GM18868 (cell line): ENCODE results near the gene OFD1.

ENCODE experiments used
- ATAC-seq: cut with Tn5 transposase; IDR thresholded peaks from one replicate; pipeline ENCODE4 v1.9.1; 2021; ENCODE audit warnings: mild to moderate bottlenecking, moderate library complexity; ENCODE audit not compliant: unreplicated experiment

The OFD1 gene

DNA sequence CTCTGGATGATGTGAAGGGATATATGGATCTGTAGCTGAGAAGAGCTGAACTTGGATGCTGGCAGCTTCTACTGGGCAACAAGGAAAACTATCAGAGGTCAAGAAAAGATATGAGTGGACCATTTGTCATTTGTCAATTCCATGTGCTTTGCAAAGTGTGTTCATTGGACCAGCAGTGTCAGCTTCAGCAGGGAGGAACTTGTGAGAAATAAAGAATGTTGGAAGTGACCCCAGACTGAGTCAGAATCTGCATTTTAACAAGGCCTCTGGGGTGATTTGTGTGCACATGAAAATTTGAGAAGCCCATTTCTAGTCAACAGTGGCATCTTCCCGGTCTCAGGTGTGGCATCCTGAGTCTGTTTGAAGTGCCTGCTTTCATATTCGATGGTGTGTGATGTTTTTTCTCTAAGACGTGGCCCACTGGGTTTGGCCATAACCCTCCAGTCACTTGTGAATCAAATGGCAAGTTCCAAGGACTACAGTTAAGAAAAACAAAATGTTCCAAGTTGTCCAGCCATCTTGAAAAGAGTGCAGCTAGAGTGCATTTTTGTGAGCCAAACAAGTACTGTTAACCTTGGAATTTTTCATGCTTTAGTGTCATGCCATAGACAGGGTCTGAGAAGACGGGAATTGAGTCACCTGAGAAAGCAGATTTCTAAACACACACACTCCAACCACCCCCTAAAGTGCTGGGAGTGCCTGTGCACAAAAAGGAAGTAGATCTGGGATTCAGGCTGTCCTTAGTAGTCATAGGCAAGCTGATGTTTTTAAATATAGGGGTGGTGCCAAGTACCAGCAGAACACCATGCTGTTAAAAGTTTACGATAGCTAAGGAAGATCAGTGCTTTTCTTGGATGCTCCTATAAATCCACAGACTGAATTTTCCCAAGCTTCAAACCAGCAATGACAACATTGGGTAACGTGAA lies 55.9 kb downstream of the OFD1 start:
- ATAC-seq, result no peak

DNA sequence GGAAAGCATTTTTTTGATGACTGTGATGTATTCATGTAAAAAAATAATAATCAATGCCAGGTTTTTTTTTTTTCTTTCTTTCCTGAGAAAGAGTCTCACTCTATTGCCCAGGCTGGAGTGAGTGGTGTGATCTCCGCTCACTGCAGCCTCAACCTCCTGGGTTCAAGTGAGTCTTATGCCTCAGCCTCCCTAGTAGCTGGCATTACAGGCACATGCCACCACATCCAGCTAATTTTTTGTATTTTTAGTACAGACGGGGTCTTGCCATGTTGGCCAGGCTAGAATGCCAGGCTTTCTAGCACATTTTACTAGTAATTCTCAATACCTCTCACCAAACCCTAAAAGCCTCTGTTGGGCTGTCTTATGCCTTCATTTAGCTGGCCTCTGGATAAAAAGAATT lies 56.6 kb downstream of the OFD1 start:
- no peak for ATAC-seq

DNA sequence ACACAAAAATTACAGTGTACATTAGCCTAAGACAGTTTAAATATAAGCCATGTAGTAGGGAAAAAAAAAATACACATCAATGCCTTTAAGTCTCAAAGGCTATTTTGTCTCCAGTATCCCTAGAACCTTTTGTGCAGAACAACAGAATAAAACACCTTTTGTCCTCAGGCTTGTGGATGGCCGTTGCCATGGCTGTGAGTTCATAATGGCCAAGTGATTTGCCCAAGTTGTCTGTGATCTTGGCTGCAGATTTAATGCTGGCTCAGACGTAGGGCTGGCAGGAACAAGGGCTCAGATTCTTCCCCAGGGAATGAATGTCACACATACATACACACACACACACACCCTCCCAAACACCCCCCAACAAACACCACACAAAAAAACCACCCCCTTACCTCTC lies 57.0 kb downstream of the OFD1 start:
- ATAC-seq, result no peak

DNA sequence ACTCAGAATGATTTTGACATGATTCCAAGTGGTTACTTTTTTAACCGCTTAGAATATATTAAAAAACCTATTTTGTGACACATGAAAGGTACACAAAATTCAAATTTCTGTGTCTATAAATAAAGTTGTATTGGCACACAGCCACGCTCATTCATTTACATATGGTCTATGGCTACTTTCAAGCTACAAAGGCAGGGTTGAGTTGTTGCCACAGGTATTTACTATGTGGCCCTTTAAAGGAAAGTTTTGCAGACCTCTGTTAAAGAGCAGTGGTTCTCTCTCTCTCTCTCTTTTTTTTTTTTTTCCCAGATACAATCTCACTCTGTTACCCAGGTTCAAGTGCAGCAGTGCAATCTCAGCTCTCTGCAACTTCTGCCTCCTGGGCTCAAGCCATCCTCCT lies 59.3 kb downstream of the OFD1 start:
- ATAC-seq, result no peak

DNA sequence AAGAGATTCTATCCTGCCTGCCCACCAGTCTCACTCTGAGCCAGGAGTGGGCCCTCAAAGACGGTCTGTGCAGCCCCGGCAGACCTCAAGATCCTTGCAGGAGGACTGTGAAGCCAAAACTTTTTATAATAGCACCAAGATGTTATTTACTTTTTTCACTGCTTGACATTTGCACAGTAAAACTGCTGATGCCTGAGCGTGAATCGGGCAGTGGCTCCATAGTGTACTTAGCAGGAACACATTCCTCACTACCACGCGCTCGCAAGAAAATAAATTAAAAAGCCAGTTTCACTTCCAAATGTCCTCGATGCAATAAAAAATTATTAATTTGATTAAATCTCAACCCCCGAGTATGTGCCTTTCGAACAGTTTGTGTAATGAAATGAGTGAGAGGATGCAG lies 59.9 kb downstream of the OFD1 start:
- no peak for ATAC-seq

DNA sequence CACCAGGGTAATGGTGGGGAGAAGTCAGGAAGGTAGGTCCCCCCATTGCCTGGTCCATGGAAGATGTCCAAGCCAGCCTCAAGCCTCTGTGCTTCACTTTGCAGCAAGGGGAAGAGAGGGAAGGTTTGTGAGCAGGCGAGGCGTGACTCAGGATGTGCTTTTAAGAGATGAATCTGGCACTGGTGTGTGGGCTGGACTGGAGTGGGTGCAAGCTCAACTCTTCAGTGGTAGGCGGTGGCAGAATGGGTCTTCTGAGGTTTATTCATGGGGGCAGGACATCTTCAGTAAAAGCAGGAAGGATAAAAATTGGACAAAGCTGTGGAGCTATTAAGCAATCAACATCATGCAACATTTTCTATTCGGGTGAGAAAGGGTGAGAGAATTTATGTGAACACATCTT lies 63.0 kb downstream of the OFD1 start:
- ATAC-seq, result no peak

DNA sequence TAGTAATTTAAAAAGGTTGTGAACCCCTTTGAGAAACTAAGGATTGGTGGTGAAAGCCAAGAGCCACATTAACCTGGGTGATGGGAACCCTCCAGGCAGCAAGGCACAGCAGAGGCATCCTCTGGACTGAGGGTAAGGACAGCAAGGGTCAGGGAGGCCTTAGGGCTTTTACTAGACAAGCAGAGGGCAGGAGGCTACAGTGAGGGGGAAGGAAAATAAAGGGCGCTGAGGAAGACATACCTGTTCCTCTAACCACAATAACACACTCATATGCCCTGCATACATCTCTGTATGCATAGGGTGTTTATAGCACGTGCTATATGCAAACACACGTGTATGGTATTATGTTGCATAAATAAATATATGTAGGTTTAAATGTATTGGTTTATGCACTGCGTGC lies 63.6 kb downstream of the OFD1 start:
- no peak for ATAC-seq

DNA sequence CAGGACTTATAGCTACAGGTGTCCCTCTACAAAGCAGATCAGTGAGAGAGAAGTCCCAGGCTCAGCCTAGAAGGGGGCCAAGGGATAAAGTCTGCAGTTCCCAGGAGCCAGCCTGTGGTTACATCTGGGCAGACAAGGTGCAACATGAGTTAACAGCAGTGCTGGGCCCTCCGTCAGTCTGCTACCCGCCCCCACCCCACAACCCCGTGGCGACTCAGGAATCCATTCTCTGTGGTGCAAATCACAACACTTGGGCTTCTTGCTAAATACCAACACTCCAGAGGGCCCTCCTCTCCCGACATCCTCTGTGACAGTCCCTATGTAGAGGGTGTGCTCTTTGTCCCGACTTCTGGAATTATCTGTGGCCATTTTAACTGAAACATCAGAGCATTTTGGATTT lies 68.6 kb downstream of the OFD1 start:
- ATAC-seq, result no peak

DNA sequence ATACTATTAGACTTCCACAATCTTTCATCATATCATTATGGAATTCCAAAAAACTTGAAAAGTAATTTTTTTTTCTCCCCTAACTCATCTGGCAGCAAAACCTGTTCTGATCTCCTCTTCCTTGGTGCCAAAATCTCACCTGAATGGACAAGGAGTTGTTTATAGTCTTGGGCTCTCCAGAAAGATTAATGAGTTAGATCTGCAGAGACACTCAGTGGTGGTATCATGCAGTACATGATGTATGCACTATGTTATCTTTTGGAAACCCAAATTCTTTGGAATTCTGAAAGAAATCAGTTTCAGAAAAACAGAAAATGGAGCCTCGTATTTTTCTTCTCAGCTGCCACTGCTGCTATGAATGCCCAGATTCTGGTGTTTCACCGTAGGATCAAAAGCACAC lies 70.7 kb downstream of the OFD1 start:
- ATAC-seq, result no peak

DNA sequence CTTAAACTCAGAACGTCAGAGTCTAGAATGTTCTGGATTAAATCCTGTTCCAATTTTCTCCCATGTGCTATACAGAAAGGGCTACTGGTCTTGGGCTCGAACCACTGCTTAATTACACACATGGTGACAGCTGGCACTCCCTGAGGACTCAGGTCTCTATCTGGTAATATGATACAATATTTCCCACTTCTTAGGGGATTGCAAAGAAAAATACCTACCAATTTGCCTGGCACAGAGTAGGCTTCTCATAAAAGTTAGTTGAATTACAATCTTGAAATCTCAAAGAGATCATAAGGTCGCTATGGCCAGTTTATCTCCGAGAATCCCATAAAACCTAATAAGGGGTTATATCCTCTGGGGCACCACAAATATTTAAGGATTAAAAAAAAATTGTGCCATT lies 73.7 kb downstream of the OFD1 start:
- ATAC-seq, result no peak

DNA sequence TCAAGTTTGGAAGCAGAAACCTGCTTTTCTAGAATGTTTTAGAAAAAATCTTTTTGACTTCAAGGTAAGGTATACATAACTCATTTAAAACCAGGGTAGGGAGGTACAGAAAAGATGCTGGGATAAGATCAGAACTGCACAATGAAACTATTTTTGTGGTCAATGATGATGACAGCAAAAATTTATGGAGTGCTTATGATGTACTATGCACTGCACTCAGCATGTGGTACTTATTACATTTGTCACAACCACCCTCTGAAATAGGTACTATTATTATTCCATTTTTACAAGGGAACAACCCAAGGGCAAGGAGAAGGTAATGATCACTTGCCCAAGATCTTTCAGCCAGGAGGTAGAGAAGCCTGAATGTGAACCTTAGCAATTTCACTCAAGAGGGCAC lies 74.3 kb downstream of the OFD1 start:
- no peak for ATAC-seq

DNA sequence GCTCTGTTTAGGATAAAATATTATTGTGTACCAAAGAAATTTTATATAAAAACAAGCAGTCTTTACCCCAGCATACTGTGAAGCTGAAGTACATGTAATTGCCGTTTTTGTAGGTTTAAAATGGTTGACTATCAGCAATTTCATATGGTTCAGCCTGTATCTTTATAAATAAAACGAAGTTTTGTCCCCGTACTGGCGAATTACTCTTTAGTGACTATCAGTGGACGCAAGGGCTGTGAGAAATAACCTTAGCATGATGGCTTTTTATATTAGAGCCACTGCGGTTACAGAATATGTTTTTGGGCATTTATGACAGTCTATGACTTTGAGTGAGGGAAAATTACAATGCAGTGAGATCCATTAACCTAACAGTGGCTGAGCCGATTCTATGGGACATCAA lies 81.1 kb downstream of the OFD1 start:
- ATAC-seq, result no peak

DNA sequence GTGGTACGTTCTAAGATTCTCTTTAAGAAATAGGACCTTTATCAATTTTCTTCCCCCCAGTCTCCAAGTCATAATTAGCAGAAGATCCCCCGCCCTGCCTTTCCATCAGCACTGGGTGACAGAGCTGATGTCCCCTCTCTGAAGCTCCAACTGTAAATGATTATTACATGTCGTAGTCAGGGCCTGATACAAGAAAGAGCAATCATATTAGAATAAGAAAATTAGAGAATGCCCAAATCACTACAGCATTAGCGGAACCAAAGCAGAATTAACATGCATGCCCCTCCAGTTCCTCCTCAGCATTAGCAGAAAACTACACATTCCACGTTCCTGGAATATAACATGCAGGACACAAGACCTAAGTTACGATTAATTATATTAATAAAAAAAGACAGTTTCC lies 81.6 kb downstream of the OFD1 start:
- no peak for ATAC-seq

DNA sequence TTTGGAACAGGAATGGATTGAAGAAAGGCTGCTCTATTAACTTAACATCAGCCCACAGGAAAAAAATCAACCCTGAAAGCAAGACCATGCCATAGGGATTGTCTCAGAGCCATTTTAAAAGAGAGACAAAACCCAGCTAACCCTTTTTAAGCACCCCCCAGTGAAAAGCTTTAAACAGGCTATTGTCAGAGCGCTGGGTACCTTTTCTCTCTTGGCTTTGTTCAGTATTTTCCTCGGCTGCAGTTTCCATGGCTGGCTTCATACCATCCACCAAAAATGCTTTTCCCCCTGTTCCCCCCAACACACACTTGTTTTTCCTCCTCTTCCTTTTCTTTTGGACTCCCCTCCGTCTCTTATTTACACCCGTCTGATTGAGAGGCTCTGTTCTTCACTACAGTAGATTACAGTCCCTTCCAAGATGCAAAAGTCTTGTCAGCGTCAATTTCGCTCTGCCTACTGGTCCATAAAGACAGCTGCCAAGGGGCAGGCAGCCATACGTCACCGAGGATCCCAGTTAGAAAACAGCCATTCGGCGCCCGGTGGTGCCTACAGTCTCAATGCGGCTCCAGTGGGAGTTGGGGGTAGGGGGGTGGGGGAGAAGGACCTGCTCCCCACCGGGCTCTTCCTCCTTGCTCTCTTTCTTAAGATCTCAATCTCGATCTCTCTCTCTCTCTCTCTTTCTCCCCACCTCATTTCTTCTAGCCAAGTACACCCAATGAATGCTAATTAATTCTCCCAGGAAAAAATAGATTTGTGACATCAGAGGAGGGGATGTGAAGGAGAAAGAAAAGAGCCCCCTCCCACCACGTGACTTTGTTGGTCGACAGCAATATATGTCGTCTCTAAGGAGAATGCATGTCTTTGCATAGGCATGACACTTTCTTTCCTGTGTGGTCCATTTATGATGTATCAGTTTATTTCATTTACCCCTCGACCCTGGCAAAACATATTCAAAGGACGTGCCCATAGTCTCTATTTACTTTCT lies 82.4 kb downstream of the OFD1 start, which contains the start of gene GPM6B:
TSS of gene GPM6B (minus strand) at position 451 of the 985 bp plus-strand sequence. CDS start at position 262, 189 bp downstream.
- no peak for ATAC-seq
